HEK293T (cell line): ENCODE data around the gene CD164L2.

Source experiments
- CTCF ChIA-PET: fragments of 350-600 bp; formaldehyde crosslinking; extraction: SDS; loops from one replicate; lab custom pipeline; 2021; ENCODE audit warnings: antibody characterized with exemption, inconsistent platforms; lab: Yijun Ruan, JAX
- POLR2A ChIA-PET: fragments of 350-600 bp; formaldehyde crosslinking; extraction: SDS; loops from one replicate; lab custom pipeline; 2020; ENCODE audit warnings: antibody characterized with exemption, inconsistent platforms; lab: Yijun Ruan, JAX
- DNase-seq: peaks from one replicate; pipeline ENCODE4 v3.0.0; 2012; ENCODE audit warnings: mixed read lengths; ENCODE audit errors: extremely low spot score
- ARNT ChIP-seq: fragments of 450-650 bp; IDR thresholded peaks from 2 replicates; pipeline ENCODE4 v1.6.1; 2017; ENCODE audit warnings: mild to moderate bottlenecking
- BHLHE40 ChIP-seq: fragments of 450-650 bp; IDR thresholded peaks from 2 replicates; pipeline ENCODE4 v1.6.1; 2016; ENCODE audit warnings: mild to moderate bottlenecking, moderate library complexity, borderline replicate concordance
- CTBP1 ChIP-seq: fragments of 450-650 bp; IDR thresholded peaks from 2 replicates; pipeline ENCODE4 v1.6.1; 2016; ENCODE audit warnings: borderline replicate concordance
- ELF4 ChIP-seq: fragments of 450-650 bp; IDR thresholded peaks from 2 replicates; pipeline ENCODE4 v1.6.1; 2017; ENCODE audit warnings: antibody characterized with exemption
- FOXA1 ChIP-seq: fragments of 450-650 bp; IDR thresholded peaks from 2 replicates; pipeline ENCODE4 v1.6.1; 2016; ENCODE audit warnings: mild to moderate bottlenecking
- FOXK2 ChIP-seq: fragments of 450-650 bp; IDR thresholded peaks from 2 replicates; pipeline ENCODE4 v1.6.1; 2016; ENCODE audit warnings: mild to moderate bottlenecking
- FOXM1 ChIP-seq: fragments of 450-650 bp; IDR thresholded peaks from 2 replicates; pipeline ENCODE4 v1.6.1; 2017; ENCODE audit warnings: mild to moderate bottlenecking, borderline replicate concordance
- HDGF ChIP-seq: fragments of 450-650 bp; IDR thresholded peaks from 2 replicates; pipeline ENCODE4 v1.6.1; 2017; ENCODE audit warnings: antibody characterized with exemption, borderline replicate concordance
- L3MBTL2 ChIP-seq: fragments of 450-650 bp; conservative IDR thresholded peaks from 2 replicates; pipeline ENCODE4 v1.6.1; 2016; ENCODE audit warnings: mild to moderate bottlenecking
- LEF1 ChIP-seq: fragments of 450-650 bp; IDR thresholded peaks from 2 replicates; pipeline ENCODE4 v1.6.1; 2017; ENCODE audit warnings: mild to moderate bottlenecking, borderline replicate concordance
- NFRKB ChIP-seq: fragments of 450-650 bp; IDR thresholded peaks from 2 replicates; pipeline ENCODE4 v1.6.1; 2016; ENCODE audit warnings: mild to moderate bottlenecking, moderate library complexity
- SP1 ChIP-seq: fragments of 450-650 bp; IDR thresholded peaks from 2 replicates; pipeline ENCODE4 v1.6.1; 2017
- SUZ12 ChIP-seq: fragments of 450-650 bp; IDR thresholded peaks from 2 replicates; pipeline ENCODE4 v1.6.1; 2016; ENCODE audit warnings: mild to moderate bottlenecking
- TARDBP ChIP-seq: fragments of 450-650 bp; IDR thresholded peaks from 2 replicates; pipeline ENCODE4 v1.6.1; 2016
- ZNF384 ChIP-seq: fragments of 450-650 bp; IDR thresholded peaks from 2 replicates; pipeline ENCODE4 v1.6.1; 2016
- TF ChIP-seq, protein P1 (sequence below): fragments of 450-650 bp; IDR thresholded peaks from 2 replicates; pipeline ENCODE4 v1.6.1; 2016

The CD164L2 gene

DNA sequence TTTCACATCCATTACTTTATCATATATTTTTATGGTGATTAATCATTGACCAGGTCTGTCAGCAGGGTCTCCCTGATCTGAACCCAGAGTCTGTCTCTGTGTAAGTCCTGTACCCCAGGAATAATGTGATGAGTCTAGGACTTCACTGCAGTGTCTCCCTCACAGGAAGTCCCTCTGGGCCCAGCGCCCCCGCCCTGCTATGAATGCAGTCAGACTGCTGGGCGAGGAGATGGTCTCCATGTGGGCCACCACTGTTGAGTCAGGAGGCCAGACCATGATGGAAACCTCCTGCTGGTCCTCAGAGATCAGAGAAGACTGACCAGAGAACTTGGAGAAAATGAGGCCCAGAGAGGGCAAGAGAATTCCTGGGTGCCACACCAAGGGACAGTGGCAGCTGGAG lies 51.7 kb downstream of the CD164L2 start:
- POLR2A ChIA-PET = no interaction called here
- TF ChIP-seq ZNF384 (no peak), NFRKB (no peak), SP1 (no peak), L3MBTL2 (no peak), ARNT (no peak), SUZ12 (no peak), CTBP1 (no peak), FOXK2 (no peak), FOXA1 (no peak), BHLHE40 (no peak)
- TF ChIP-seq, protein P1, sequence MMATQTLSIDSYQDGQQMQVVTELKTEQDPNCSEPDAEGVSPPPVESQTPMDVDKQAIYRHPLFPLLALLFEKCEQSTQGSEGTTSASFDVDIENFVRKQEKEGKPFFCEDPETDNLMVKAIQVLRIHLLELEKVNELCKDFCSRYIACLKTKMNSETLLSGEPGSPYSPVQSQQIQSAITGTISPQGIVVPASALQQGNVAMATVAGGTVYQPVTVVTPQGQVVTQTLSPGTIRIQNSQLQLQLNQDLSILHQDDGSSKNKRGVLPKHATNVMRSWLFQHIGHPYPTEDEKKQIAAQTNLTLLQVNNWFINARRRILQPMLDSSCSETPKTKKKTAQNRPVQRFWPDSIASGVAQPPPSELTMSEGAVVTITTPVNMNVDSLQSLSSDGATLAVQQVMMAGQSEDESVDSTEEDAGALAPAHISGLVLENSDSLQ = no peak
- CTCF ChIA-PET = interaction anchor here (1.6 kb wide), 1 partner anchor 8 kb away, joined by 4 read pairs; no protein-coding TSS in a partner anchor
- no peak for DNase-seq

DNA sequence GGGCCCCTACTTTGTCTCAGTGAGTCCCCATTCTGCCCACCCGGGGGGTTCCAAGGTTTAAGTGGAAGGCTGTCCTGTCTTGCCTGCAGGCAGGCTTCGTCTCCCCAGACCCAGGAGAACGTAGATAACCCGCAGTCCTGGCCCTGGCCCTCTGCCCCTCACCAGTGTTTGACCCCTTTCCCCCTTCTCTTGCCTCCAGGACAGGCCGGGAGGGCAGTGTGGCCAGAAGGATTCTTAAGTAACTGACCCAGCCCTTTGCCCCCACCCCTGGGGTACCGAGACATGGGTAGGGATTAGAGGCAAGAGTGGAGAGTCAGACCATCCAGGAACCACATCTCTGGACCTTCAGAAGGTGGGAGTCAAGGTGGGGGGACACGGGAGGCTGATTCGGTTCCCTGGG lies 52.3 kb downstream of the CD164L2 start:
- ChIA-PET CTCF (no interaction called here), POLR2A (no interaction called here)
- no peak for DNase-seq
- TF ChIP-seq BHLHE40 (no peak), ELF4 (no peak), HDGF (no peak), FOXK2 (no peak), L3MBTL2 (no peak), NFRKB (no peak), SP1 (no peak), ZNF384 (no peak), FOXM1 (no peak), TARDBP (no peak), LEF1 (no peak), FOXA1 (no peak), ARNT (no peak), SUZ12 (no peak), CTBP1 (no peak)
- TF ChIP-seq, protein P1 = no peak
